HG03378 (cell line): Measurements from ENCODE around the gene UTP14A.

Experiments
- ATAC-seq: cut with Tn5 transposase; IDR thresholded peaks from one replicate; pipeline ENCODE4 v1.9.1; 2021; ENCODE audit warnings: mild to moderate bottlenecking, moderate library complexity; ENCODE audit not compliant: unreplicated experiment

The UTP14A gene

GRCh38 chrX:129940721-129941120, 34.8 kb downstream of the UTP14A start:
- no peak for ATAC-seq

DNA sequence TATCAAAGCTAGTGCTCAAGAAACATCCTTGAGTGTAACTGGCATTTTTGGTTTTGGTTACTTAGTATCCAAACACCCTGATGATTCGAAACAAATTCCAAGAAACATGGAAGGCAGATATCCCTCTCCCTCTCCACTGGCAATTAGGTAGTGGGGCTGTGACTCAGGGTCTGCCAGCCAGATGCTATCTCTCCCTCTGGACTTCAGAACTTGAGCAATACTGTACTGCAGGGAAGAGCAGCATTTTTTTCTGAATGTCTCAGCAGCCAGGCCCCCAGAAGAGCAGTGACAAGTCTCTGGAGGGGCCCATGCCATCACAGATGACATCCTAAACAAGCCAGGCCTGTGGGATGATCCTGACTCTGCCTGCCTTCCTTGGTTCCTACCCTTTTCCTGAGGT, 39.2 kb downstream of the UTP14A start:
- ATAC-seq: no peak

DNA sequence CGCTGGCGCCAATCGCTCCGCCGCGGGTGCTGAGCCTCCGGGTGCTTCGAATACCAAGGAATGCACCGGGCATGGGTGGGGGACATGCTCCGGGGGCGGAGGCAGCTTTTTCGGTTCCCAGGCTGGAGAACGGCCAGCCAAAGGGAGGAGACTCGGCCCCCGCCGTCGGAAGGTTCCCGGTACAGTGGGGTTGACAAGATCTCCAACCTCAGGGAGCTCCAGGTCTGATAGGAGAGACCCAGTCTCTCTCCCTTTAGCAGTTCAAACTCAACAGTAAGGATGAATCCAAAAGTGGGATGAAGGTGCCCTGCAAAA, 47.3 kb downstream of the UTP14A start:
- no peak for ATAC-seq

DNA sequence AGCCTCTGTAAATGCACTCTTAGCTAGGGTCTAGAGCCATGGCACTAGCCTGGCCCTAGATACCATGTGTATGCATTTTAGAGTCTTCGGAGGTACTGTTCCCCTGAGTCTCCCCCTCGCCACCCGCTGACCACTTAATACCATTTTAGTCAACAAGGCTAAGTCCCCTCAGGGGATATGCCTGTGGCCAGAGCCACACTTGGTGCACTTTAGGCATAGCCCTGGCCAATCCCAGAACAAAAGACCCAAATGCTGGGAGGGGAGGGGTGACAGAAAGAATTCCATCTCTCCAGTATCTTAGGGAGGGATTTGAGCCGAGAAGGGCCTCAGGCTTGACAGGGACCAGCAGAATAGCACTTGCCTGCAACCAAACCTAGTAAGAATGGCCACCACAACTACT, 47.9 kb downstream of the UTP14A start:
- no peak for ATAC-seq

DNA sequence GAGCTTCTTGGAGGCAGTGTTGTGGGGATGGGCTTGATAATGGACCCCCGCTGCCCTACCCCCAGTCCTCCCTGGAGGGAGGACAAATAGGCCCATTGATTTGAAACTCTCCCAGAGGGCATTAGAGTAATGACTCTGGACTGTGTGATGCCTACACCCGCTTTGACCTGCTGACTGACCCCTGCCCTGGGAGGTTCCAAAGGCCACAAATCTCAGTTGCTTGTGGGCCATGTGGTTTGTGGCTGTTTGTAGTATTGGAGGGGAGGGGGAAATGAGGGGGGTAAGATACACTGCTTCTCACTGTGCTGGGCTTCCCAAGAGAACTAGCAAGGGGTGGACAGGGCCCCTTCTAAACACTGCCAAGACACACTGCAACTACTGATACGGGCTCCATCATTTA, 48.8 kb downstream of the UTP14A start:
- ATAC-seq: no peak

DNA sequence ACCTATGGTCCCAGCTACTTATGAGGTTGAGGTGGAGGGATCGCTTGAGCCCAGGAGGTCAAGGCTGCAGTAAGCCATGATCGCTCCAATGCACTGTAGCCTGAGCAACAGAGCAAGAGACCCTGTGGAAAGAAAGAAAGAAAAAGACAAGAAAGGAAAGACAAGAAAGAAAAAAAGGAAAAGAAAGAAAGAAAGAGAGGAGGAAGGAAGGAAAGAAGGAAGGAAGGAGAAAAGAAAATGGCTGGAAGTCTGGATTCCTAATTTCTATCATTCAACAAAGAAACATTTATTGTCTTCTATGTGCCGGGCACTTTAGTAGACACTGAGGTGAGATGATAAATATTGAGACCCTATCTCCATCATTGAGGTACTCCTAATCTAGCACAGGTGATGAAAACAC, 49.7 kb downstream of the UTP14A start:
- no peak for ATAC-seq

GRCh38 chrX:129956145-129956544, 50.2 kb downstream of the UTP14A start:
- no peak for ATAC-seq

DNA sequence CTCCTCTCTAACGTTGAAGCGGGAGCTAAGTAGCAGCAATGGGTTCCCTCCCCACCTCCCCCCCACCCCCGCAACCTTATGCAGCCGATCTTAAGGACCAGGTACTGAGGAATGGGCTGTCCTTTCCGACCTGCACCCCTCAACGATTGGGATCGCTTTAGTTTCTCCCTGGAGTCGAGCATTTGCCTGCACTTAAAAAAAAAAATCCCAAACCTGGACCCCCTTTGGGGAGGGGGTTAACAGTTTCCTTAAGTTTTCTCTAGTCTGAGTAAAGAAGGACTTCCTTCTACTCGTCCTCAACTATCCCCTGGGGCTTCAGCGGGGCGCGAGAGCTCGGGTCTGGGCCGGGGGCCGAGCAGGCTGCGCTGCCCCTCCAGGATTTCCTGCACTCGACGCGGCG, 50.8 kb downstream of the UTP14A start:
- no peak for ATAC-seq

GRCh38 chrX:129957241-129958082, 51.5 kb downstream of the UTP14A start:
- ATAC-seq: peak; percentile 66

GRCh38 chrX:129958083-129958465, 52.1 kb downstream of the UTP14A start:
- ATAC-seq: no peak

DNA sequence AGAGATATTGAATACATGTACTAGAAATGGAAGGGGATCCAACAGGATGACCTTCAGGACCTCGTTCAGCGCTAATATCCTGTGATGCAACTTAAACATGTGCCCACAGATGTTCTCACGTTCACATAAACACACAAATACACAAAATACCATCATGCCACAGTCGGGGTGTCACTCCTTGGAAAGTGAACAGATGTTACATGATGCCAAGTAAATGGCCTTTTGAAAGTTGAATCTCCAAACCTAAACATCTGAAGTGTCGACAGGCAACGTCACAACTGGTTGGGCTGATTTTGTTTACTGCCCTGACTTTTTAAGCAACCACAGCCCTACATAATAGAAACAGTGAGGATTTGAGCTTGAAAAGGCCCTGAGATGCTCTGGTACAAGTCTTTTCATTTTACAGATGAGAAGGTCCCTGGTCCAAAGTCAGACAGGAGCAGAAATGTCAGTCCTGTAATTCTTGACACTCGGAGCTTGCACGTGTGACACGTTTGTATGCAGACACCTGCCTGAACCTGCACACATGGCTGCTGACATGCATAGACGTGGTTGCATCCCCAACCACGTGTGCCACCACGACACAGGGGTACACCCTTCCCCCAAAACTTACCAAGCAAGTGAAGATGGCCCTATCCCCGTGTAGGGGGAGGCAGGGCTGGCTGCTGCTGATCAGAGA, 53.0 kb downstream of the UTP14A start:
- ATAC-seq: no peak

DNA sequence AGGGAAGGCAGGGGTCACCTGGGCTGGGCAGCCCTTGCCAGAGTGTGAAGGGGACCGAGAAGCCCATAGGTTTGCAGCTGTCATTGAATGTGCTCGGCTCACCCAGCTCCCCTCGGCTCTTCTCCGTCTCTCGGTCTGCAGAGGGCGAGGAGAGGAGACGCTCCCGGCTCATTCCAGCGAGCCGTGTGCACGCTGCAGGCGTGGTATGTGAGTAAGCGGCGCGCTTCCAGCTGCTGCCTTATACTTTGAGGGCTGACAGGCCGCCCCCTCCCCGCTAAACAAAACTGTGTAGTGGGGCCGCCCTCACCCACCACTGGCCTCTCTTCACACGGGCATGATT, 53.5 kb downstream of the UTP14A start:
- no peak for ATAC-seq

- ATAC-seq: peak; percentile 79
These were observed 55.5 kb downstream of the UTP14A start for GRCh38 chrX:129961180-129962083.

GRCh38 chrX:129963729-129964128, 57.8 kb downstream of the UTP14A start:
- no peak for ATAC-seq

DNA sequence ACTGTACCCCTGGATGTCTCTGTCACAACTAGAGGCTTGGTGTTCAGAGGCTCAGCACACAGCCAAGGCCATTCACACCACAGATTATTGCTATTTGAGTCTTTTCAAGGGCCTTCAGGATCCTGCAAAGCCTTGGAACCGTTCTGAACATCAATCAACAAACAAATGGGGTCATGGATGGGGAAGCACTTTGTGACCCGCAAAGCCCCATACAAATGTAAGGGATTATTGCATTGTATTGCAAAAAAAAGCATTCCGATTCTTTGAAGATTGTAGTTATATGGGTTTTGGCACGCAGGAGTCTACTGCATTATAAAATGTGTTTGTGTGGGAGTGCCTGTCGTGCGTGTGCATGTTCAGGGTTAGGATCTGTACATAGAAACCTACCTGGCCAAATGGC, 59.2 kb downstream of the UTP14A start:
- no peak for ATAC-seq

- no peak for ATAC-seq
These were observed 63.0 kb downstream of the UTP14A start for GRCh38 chrX:129968968-129969367.

DNA sequence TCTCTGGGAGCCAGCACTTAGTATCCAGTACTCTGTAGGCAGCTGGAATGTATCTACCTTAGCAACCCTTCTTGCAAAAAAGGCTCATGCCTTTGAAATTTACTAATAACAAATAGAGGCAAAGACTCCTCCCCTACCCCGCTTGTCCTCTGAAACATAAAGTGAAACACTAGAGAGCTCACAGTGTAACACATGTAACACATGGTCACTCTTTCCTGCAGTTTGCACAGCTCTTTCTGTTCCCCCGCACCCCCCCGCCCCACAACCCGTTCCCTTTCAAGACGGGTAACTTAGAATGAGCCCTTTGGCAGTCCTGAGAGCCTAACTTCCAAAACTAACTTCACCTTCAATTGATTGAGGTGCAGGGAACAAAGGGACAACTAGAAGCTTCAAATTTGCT, 70.5 kb downstream of the UTP14A start:
- no peak for ATAC-seq
